ENCODE results near the gene MAP4K5. TPM values are rescaled to one million over a fixed set of nuclear protein-coding genes. Genes with fewer than 3 reads are reported as not detected.

MAP4K5 gene
- total RNA-seq, 2 donors from 2014 or later: 16.8 to 17.8 TPM

- Mint-ChIP-seq H3K36me3 (peaks cover 29 to 33% of the 10 kb centered on the region in 2 donors), H3K27ac (peak overlapping the region in 1 of 2 donors; percentile 43), H3K9me3 (no peaks in the 10 kb centered on the region)
- DNase-seq (ENCODE audit: low spot score in 2 of 2) (no peak), ATAC-seq (peak; percentile 60 to 89)
Observed at GRCh38 chr14:50452979-50453705, 79.2 kb downstream of the MAP4K5 start.

GRCh38 chr14:50452296-50452695 lies 80.1 kb downstream of the MAP4K5 start:
- no peak for DNase-seq (ENCODE audit: low spot score in 2 of 2)
- H3K36me3 Mint-ChIP-seq: peaks cover 29 to 33% of the 10 kb centered on the region in 2 donors
- no peak for ATAC-seq
- H3K27ac Mint-ChIP-seq: no peak overlapping the region
- H3K9me3 Mint-ChIP-seq: no peaks in the 10 kb centered on the region

GRCh38 chr14:50451854-50452253 lies 80.5 kb downstream of the MAP4K5 start:
- Mint-ChIP-seq H3K36me3 (peaks cover 29 to 33% of the 10 kb centered on the region in 2 donors), H3K9me3 (no peaks in the 10 kb centered on the region), H3K27ac (no peak overlapping the region)
- ATAC-seq (no peak), DNase-seq (ENCODE audit: low spot score in 2 of 2) (no peak)

DNA sequence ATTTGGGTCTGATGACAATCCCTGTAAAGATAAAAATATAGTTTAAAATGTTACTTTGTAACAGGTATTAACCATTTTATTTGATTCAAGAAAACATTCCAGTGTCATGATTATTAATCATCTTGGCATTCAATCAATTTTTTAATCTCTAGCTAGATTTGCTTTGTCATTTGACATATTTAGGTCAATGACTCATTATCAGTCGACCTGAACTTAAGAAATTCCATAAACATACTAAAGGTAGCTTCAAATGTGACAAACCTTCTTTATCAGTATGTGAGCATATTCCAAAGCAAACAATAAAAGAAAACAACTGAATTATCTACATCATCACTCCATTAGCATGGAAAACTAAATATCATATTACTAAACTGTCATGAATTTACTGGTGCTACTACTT lies 84.9 kb downstream of the MAP4K5 start:
- ATAC-seq: no peak
- no peak for DNase-seq (ENCODE audit: low spot score in 2 of 2)
- H3K9me3 Mint-ChIP-seq: no peaks in the 10 kb centered on the region
- H3K27ac Mint-ChIP-seq: no peak overlapping the region
- peaks cover 16 to 22% of the 10 kb centered on the region in 2 donors for H3K36me3 Mint-ChIP-seq

DNA sequence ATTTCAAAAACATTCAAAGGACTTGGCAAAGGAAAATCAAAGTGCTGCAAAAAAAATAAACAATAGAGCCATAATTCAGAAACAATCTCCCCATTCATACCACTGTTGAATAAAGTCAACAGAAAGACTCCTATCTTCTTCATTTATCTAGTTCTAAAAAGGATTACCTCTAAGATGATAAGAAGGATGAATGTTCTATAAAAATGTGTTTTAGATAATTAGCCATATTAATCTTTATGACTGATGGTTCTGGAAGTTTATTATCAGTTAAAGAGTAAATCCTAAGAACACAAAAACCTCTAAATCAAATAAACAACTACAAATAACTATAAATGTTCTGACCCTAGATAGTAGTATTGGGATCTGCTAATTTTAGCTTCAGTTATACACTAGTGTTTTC lies 97.8 kb downstream of the MAP4K5 start:
- DNase-seq (ENCODE audit: low spot score in 2 of 2) (no peak), ATAC-seq (no peak)
- H3K36me3 Mint-ChIP-seq: peaks cover 14 to 15% of the 10 kb centered on the region in 2 donors
- H3K27ac Mint-ChIP-seq: no peak overlapping the region
- no peaks in the 10 kb centered on the region for H3K9me3 Mint-ChIP-seq

DNA sequence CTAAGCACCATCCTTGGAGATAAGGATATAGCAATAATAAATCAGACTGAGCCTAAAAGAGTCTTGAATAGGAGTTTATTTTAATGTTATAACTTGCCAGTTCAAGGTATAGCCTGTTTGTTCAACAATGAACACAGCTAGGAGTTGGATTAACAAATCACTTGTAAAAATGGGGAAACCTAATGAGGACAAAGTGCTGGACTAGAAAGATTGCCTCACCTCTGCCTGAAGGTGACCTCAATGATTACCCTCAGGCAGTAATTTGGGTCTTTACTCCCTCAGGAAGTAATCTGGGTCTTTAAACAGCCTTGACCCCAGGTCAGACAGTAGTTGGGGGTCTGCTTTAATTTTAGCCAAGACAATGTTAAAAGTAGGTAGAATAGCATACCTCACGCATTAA lies 100.2 kb downstream of the MAP4K5 start:
- no peak for DNase-seq (ENCODE audit: low spot score in 2 of 2)
- Mint-ChIP-seq H3K27ac (no peak overlapping the region), H3K36me3 (peaks cover 6 to 7% of the 10 kb centered on the region in 2 donors), H3K9me3 (no peaks in the 10 kb centered on the region)
- ATAC-seq: no peak

GRCh38 chr14:50425816-50426215 lies 106.6 kb downstream of the MAP4K5 start:
- no peaks in the 10 kb centered on the region for H3K9me3 Mint-ChIP-seq
- no peaks in the 10 kb centered on the region for H3K36me3 Mint-ChIP-seq

GRCh38 chr14:50425105-50425504 lies 107.3 kb downstream of the MAP4K5 start:
- ATAC-seq: no peak
- Mint-ChIP-seq H3K27ac (no peak overlapping the region), H3K36me3 (no peaks in the 10 kb centered on the region), H3K9me3 (no peaks in the 10 kb centered on the region)
- no peak for DNase-seq (ENCODE audit: low spot score in 2 of 2)

More at GRCh38 chr14:50425816-50426215, 106.6 kb downstream of the MAP4K5 start:
- ATAC-seq: no peak
- no peak overlapping the region for H3K27ac Mint-ChIP-seq
- no peak for DNase-seq (ENCODE audit: low spot score in 2 of 2)

DNA sequence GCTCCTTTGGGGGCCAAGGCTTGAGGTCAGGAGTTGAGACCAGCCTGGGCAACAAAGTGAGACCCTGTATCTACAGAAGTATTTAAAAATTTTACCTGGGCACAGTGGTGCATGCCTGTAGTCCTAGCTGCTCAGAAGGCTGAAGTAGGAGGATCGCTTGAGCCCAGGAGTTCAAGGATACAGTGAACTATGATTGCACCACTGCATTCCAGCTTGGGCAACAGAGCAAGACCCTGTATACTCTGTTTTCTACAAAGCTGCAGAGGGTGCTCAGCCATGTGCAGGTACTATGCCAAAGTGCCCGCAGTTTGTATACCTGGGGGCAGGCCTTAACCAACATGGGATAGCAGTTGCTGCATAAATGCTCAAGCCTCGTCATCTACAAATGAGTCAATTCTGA lies 108.8 kb downstream of the MAP4K5 start:
- Mint-ChIP-seq H3K9me3 (no peaks in the 10 kb centered on the region), H3K36me3 (no peaks in the 10 kb centered on the region), H3K27ac (no peak overlapping the region)
- ATAC-seq (no peak), DNase-seq (ENCODE audit: low spot score in 2 of 2) (no peak)

GRCh38 chr14:50421499-50421898 lies 110.9 kb downstream of the MAP4K5 start:
- ATAC-seq (no peak), DNase-seq (ENCODE audit: low spot score in 2 of 2) (no peak)
- Mint-ChIP-seq H3K36me3 (peaks cover 8 to 17% of the 10 kb centered on the region in 2 donors), H3K9me3 (no peaks in the 10 kb centered on the region), H3K27ac (no peak overlapping the region)

DNA sequence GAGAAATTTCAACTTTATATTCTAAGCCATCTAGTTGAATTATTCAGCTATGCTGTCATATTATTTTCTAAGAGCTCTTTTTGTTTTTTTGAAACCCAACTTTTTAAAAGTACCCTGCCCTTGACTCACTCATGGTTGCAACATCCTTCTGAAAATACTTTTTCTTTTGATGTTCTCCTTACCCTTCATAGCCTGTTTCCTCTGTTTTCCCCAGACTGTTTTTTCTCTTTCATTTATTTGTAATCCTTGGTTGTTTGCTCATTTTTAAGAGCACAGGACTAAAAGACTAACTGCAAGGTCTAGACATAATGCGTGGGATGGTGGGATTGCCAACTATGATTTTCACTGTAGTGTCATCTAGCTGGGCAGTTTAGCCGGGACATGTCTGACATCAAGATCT lies 114.5 kb downstream of the MAP4K5 start:
- peak in 1 of 2 donors; percentile 37 for ATAC-seq
- peaks cover 18 to 36% of the 10 kb centered on the region in 2 donors for H3K36me3 Mint-ChIP-seq
- no peak for DNase-seq (ENCODE audit: low spot score in 2 of 2)
- peaks cover 2 to 13% of the 10 kb centered on the region in 2 donors for H3K9me3 Mint-ChIP-seq
- H3K27ac Mint-ChIP-seq: no peak overlapping the region

DNA sequence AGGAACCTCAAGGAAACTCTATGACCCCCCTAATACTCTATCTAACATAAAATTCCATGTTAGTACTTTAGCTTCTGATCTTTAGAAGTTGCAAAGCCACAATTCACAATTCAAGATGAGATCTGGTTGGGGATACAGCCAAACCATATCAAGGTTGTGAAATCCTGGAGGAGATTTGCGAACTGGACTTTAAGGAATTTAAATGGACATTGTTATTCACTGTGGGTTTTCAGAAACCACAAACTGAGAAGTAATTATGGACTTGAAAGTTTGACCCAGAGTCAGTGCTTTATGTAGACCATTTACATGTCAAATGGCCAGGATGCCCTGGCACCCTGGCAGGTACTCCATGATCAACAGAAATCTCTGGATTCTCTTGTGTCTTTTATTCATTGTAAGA lies 121.4 kb downstream of the MAP4K5 start:
- H3K27ac Mint-ChIP-seq: no peak overlapping the region
- ATAC-seq (no peak), DNase-seq (ENCODE audit: low spot score in 2 of 2) (no peak)
- H3K36me3 Mint-ChIP-seq: peaks cover 4 to 27% of the 10 kb centered on the region in 2 donors
- peaks cover 18 to 22% of the 10 kb centered on the region in 2 donors for H3K9me3 Mint-ChIP-seq

DNA sequence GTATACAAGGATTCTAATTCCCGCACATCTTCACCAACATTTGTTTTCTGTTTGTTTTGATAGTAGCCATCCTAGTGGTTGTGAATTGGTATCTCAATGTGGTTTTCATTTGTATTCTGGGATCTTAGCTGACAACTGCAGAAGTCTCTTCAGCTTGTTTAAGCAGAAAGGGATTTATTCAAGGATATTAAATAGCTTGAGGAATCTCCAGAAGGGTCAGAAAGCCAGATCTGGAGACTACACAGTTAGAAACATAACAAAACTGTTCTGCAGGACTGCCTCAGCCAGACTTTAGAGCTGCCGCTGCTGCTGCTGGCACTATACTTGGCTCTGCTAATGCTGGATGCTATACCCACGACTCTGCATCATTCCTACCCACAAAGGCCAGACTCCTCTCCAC lies 122.3 kb downstream of the MAP4K5 start:
- Mint-ChIP-seq H3K36me3 (peaks cover 4 to 26% of the 10 kb centered on the region in 2 donors), H3K27ac (no peak overlapping the region), H3K9me3 (peaks cover 19 to 24% of the 10 kb centered on the region in 2 donors)
- DNase-seq (ENCODE audit: low spot score in 2 of 2) (no peak), ATAC-seq (no peak)

DNA sequence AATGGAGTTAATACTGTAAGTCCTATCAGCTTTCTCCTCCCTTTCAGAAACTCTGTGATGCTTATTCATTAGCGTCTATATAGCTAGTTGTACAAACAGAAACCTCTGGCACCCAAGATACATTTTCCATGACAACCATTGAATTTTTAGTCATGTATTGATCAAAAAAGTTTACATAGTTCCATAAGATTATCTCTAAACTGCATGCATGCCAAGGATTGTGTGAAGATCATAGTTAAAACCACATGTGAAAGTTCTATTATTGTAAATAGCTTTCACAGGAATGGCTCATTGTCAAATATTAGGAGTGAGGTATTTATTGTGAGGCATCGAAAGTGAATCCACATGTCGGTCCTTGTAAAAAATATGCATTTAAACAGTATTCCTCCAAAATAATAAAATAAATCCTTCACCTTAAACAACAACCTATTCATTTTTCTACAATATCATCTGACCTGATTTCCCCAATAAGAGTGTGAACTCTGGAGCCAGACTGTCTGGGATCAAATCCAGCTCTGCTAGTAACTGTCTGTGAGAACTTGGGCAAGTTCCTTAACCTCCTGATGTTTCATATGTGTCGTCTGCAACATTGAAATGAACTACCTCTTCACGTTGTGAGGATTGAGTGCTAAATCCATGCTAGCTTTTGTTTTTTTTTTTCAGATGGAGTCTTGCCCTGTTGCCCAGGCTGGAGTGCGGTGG lies 125.1 kb downstream of the MAP4K5 start:
- no peak for DNase-seq (ENCODE audit: low spot score in 2 of 2)
- Mint-ChIP-seq H3K27ac (no peak overlapping the region), H3K9me3 (peaks cover 5 to 13% of the 10 kb centered on the region in 2 donors), H3K36me3 (peaks cover 0 to 14% of the 10 kb centered on the region in 2 donors)
- ATAC-seq: no peak

DNA sequence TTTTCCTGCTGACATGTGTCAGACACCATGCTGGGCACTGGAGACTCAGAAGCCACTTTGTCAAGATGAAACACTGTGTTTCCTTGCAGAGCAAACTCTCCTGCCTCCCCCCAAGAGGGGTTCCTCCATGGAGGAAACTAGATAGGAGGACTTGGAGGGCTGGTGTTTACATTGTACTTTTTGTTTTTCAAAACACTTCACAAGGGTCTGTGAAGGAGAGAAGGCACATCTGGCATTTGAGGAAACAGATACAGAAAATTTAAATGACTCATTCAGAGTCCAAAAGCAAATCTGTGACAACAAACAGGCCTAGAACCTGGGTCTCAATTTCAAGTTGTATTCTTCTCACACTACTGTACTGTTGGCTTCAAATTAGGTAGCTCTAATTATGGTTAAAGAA lies 128.9 kb downstream of the MAP4K5 start:
- DNase-seq (ENCODE audit: low spot score in 2 of 2): no peak
- no peak for ATAC-seq
- Mint-ChIP-seq H3K36me3 (peaks cover 0 to 9% of the 10 kb centered on the region in 2 donors), H3K27ac (no peak overlapping the region), H3K9me3 (peaks cover 5% of the 10 kb centered on the region in 2 donors)

DNA sequence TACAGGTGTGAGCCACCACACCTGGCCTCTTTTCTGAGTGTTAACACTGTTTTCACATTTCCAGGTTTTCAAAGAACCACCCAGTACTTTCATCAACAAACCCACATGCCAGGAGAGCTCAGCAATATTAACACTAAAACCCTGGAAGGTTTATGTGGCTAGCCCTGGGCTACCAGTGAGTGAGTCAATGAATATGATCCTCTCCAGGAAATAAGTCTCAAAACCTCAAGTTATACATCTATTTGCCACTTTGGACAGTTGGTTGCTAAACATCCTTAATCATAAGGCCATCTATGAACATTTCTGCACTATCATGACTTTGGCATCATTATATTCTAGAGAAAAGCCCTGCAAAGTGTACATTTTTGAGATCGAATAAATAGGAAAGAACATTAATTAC lies 129.4 kb downstream of the MAP4K5 start:
- DNase-seq (ENCODE audit: low spot score in 2 of 2) (no peak), ATAC-seq (no peak)
- peaks cover 0 to 9% of the 10 kb centered on the region in 2 donors for H3K36me3 Mint-ChIP-seq
- H3K27ac Mint-ChIP-seq: no peak overlapping the region
- H3K9me3 Mint-ChIP-seq: peaks cover 5% of the 10 kb centered on the region in 2 donors

GRCh38 chr14:50400461-50400860 lies 131.9 kb downstream of the MAP4K5 start:
- ATAC-seq (no peak), DNase-seq (ENCODE audit: low spot score in 2 of 2) (no peak)
- no peak overlapping the region for H3K27ac Mint-ChIP-seq
- peaks cover 0 to 4% of the 10 kb centered on the region in 2 donors for H3K36me3 Mint-ChIP-seq
- H3K9me3 Mint-ChIP-seq: no peaks in the 10 kb centered on the region
